ENCODE data around the gene KPNA6.

KPNA6 gene

DNA sequence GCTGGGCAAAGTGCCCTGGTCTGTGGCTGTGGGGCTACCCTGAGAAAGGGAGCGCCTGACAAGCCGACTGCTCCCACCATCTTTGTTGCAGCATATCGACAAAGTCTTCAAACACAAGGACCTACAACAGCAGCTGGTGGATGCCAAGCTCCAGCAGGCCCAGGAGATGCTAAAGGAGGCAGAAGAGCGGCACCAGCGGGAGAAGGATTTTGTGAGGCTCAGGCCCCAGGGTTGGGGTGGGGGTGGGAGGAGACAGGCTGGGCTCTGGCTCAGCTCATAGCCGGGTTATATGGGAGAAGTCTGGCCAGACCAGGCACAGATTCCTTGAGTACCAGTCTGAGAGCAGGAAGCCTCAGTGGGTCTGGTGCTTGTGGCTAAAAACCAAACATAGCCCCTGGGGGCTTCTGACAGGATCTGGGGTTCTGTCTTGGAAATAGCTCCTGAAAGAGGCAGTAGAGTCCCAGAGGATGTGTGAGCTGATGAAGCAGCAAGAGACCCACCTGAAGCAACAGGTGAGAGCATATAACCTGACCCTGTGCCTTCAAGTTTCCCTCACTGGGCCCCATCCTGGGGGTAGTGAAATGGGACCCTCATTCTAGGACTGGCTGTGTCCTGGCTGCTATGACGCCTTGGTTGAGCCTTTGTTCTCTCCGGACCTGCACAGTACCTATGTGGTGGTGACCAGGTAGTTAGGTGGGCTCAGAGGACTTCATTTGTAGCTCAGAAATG is 84.5 kb downstream of the KPNA6 start:
- no peak overlapping the region for H3K9ac ChIP-seq (ENCODE audit: low read length)
- H4K5ac ChIP-seq (ENCODE audit: low read length) = no peak overlapping the region
- H2BK120ac ChIP-seq (ENCODE audit: low read depth, low read length) = no peak overlapping the region
- no peak overlapping the region for H4K8ac ChIP-seq (ENCODE audit: low read depth, low read length)
- H3K4me2 ChIP-seq (ENCODE audit: low read length) = no peak overlapping the region
- H3K27me3 ChIP-seq (ENCODE audit: insufficient read depth, low read length, poor library complexity) = no peaks in the 10 kb centered on the region
- H3K4ac ChIP-seq (ENCODE audit: low read depth, low read length) = no peak overlapping the region
- no peak overlapping the region for H2BK15ac ChIP-seq (replicated peaks; ENCODE audit: low read depth)
- H3K18ac ChIP-seq (ENCODE audit: low read length) = no peak overlapping the region
- no peaks in the 10 kb centered on the region for H3K79me2 ChIP-seq (ENCODE audit: control insufficient read depth, insufficient read depth, low read length)
- peaks cover 53% of the 10 kb centered on the region for H3K36me3 ChIP-seq (ENCODE audit: control insufficient read depth, insufficient read depth, low read length)
- no peak overlapping the region for H3K23ac ChIP-seq (ENCODE audit: low read length)
- DNase-seq = no peak
- H3K56ac ChIP-seq (ENCODE audit: low read length) = no peak overlapping the region
- no peak overlapping the region for H2BK5ac ChIP-seq (ENCODE audit: low read length)
- no peak overlapping the region for H3K27ac ChIP-seq (ENCODE audit: low read depth, low read length)
- H3K4me1 ChIP-seq (ENCODE audit: control insufficient read depth, low read depth, low read length) = no peaks in the 10 kb centered on the region
- peaks cover 5% of the 10 kb centered on the region for H3K79me1 ChIP-seq (ENCODE audit: low read length)
- H3K4me3 ChIP-seq (ENCODE audit: low read length) = no peak overlapping the region
- WGBS (ENCODE audit: extremely low coverage, insufficient coverage, low lambda C conversion rate) = no CpG with 5 or more reads among the region's 8 CpGs
- no peak overlapping the region for H2AK5ac ChIP-seq (ENCODE audit: low read length)

DNA sequence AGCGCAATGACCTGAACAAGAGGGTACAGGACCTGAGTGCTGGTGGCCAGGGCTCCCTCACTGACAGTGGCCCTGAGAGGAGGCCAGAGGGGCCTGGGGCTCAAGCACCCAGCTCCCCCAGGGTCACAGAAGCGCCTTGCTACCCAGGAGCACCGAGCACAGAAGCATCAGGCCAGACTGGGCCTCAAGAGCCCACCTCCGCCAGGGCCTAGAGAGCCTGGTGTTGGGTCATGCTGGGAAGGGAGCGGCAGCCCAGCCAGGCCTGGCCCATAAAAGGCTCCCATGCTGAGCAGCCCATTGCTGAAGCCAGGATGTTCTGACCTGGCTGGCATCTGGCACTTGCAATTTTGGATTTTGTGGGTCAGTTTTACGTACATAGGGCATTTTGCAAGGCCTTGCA is 87.1 kb downstream of the KPNA6 start:
- no peak overlapping the region for H3K27ac ChIP-seq (ENCODE audit: low read depth, low read length)
- H3K4me1 ChIP-seq (ENCODE audit: control insufficient read depth, low read depth, low read length) = peaks cover 3% of the 10 kb centered on the region
- no peak overlapping the region for H3K18ac ChIP-seq (ENCODE audit: low read length)
- H3K56ac ChIP-seq (ENCODE audit: low read length) = no peak overlapping the region
- H3K4ac ChIP-seq (ENCODE audit: low read depth, low read length) = no peak overlapping the region
- WGBS (ENCODE audit: extremely low coverage, insufficient coverage, low lambda C conversion rate) = no CpG with 5 or more reads among the region's 6 CpGs
- no peaks in the 10 kb centered on the region for H3K27me3 ChIP-seq (ENCODE audit: insufficient read depth, low read length, poor library complexity)
- no peak overlapping the region for H4K5ac ChIP-seq (ENCODE audit: low read length)
- H2BK15ac ChIP-seq (replicated peaks; ENCODE audit: low read depth) = no peak overlapping the region
- no peak overlapping the region for H3K23ac ChIP-seq (ENCODE audit: low read length)
- no peak overlapping the region for H3K4me3 ChIP-seq (ENCODE audit: low read length)
- H2BK5ac ChIP-seq (ENCODE audit: low read length) = no peak overlapping the region
- no peak overlapping the region for H4K8ac ChIP-seq (ENCODE audit: low read depth, low read length)
- H3K9ac ChIP-seq (ENCODE audit: low read length) = no peak overlapping the region
- H3K4me2 ChIP-seq (ENCODE audit: low read length) = no peak overlapping the region
- no peaks in the 10 kb centered on the region for H3K79me2 ChIP-seq (ENCODE audit: control insufficient read depth, insufficient read depth, low read length)
- H2BK120ac ChIP-seq (ENCODE audit: low read depth, low read length) = no peak overlapping the region
- no peaks in the 10 kb centered on the region for H3K79me1 ChIP-seq (ENCODE audit: low read length)
- H2AK5ac ChIP-seq (ENCODE audit: low read length) = no peak overlapping the region
- no peak for DNase-seq
- H3K36me3 ChIP-seq (ENCODE audit: control insufficient read depth, insufficient read depth, low read length) = peaks cover 45% of the 10 kb centered on the region

DNA sequence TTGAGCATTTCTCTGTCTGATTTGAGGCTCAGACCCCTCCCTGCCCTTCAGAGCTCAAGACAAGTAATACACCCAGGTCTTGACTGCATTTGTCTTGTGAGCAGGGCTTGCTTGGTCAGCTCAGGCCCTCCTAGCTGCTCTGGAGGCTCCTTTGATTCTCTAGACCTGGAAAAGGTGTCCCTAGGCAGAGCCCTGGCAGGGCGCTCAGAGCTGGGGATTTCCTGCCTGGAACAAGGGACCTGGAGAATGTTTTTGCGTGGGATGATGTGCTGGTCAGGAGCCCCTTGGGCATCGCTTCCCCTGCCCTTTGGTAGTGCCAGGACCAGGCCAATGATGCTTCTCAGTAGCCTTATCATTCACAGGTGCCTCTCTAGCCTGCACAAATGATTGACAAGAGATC is 87.7 kb downstream of the KPNA6 start:
- Histone ChIP-seq H3K18ac (ENCODE audit: low read length) (no peak overlapping the region), H3K27me3 (ENCODE audit: insufficient read depth, low read length, poor library complexity) (no peaks in the 10 kb centered on the region), H2BK120ac (ENCODE audit: low read depth, low read length) (no peak overlapping the region), H3K23ac (ENCODE audit: low read length) (no peak overlapping the region), H2AK5ac (ENCODE audit: low read length) (no peak overlapping the region), H3K56ac (ENCODE audit: low read length) (no peak overlapping the region), H4K8ac (ENCODE audit: low read depth, low read length) (no peak overlapping the region), H3K36me3 (ENCODE audit: control insufficient read depth, insufficient read depth, low read length) (peaks cover 40% of the 10 kb centered on the region), H3K4me1 (ENCODE audit: control insufficient read depth, low read depth, low read length) (peaks cover 4% of the 10 kb centered on the region), H3K4me2 (ENCODE audit: low read length) (no peak overlapping the region), H3K79me1 (ENCODE audit: low read length) (no peaks in the 10 kb centered on the region), H3K79me2 (ENCODE audit: control insufficient read depth, insufficient read depth, low read length) (no peaks in the 10 kb centered on the region), H3K27ac (ENCODE audit: low read depth, low read length) (no peak overlapping the region), H3K4me3 (ENCODE audit: low read length) (no peak overlapping the region), H3K4ac (ENCODE audit: low read depth, low read length) (no peak overlapping the region), H3K9ac (ENCODE audit: low read length) (no peak overlapping the region), H4K5ac (ENCODE audit: low read length) (no peak overlapping the region), H2BK15ac (replicated peaks; ENCODE audit: low read depth) (no peak overlapping the region), H2BK5ac (ENCODE audit: low read length) (no peak overlapping the region)
- no CpG with 5 or more reads among the region's 3 CpGs for WGBS (ENCODE audit: extremely low coverage, insufficient coverage, low lambda C conversion rate)
- DNase-seq = no peak

DNA sequence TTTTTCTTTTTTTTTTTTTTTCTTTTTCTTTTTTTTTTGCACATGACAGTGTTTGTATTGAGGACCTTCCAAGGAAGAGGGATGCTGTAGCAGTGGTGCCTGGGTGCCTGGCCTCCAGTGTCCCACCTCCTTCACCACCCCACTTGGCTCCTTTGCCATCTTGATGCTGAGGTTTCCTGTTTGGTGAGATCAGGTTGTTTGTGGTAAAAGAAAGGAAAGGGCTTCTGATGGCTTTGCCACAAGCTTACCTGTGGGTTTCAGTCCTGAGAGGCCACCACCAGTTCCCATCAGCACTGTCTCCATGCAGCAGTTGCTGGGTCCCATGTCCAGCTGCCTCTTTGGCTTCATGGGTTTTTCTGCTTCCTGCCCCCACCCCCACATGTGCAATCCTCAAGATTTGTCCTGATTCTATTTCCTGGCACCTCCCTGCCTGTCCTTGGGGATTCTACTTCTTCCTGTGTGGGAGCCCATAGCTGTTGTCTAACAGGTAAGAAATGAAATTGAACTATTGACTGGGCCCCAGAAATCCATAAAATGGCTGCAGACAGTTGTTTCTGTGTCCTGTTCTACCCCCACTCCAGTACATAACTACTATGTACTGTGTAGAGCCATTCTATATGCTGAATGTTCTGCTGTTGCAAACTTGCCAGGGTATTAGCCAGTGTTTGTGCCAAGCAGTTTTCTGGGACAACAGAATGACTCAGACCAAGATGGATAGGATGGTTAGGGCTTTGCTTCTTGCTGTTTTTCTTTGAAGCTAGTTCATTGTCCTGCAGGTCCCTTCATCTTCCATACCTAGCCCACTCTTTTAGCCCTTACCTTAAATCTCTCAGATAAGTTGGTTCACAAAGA is 88.3 kb downstream of the KPNA6 start:
- Histone ChIP-seq H3K56ac (ENCODE audit: low read length) (no peak overlapping the region), H3K9ac (ENCODE audit: low read length) (no peak overlapping the region), H3K79me1 (ENCODE audit: low read length) (no peaks in the 10 kb centered on the region), H3K4me2 (ENCODE audit: low read length) (no peak overlapping the region), H2BK5ac (ENCODE audit: low read length) (no peak overlapping the region), H4K5ac (ENCODE audit: low read length) (no peak overlapping the region), H2AK5ac (ENCODE audit: low read length) (no peak overlapping the region), H3K4me3 (ENCODE audit: low read length) (no peak overlapping the region), H2BK120ac (ENCODE audit: low read depth, low read length) (no peak overlapping the region), H3K23ac (ENCODE audit: low read length) (no peak overlapping the region), H3K79me2 (ENCODE audit: control insufficient read depth, insufficient read depth, low read length) (no peaks in the 10 kb centered on the region), H2BK15ac (replicated peaks; ENCODE audit: low read depth) (no peak overlapping the region), H3K4ac (ENCODE audit: low read depth, low read length) (no peak overlapping the region), H3K18ac (ENCODE audit: low read length) (no peak overlapping the region), H3K4me1 (ENCODE audit: control insufficient read depth, low read depth, low read length) (peaks cover 4% of the 10 kb centered on the region), H3K27me3 (ENCODE audit: insufficient read depth, low read length, poor library complexity) (no peaks in the 10 kb centered on the region), H4K8ac (ENCODE audit: low read depth, low read length) (no peak overlapping the region), H3K36me3 (ENCODE audit: control insufficient read depth, insufficient read depth, low read length) (peaks cover 37% of the 10 kb centered on the region), H3K27ac (ENCODE audit: low read depth, low read length) (no peak overlapping the region)
- no peak for DNase-seq

DNA sequence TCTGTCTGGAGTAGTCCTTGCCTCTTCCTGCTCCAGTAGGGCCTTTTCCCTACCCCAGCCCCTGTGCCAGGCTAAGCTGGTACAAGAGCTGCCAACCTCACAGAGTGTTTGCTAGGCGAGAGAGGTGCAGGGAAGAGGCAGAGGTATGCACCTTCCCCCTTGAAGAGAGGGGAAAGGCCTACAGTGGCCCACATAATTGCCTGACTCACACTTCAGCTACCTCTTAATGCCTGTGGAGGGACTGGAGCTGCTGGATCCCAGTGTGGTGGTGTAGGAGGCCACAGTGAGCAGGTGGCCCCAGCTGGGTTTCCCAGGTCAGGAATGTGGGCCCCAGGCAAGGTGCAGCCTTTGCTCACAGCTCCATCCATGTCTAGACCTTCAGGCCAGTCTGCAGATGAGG is 89.2 kb downstream of the KPNA6 start:
- no peak overlapping the region for H3K4me2 ChIP-seq (ENCODE audit: low read length)
- no peak overlapping the region for H2BK5ac ChIP-seq (ENCODE audit: low read length)
- H2BK15ac ChIP-seq (replicated peaks; ENCODE audit: low read depth) = no peak overlapping the region
- H3K27me3 ChIP-seq (ENCODE audit: insufficient read depth, low read length, poor library complexity) = no peaks in the 10 kb centered on the region
- no peaks in the 10 kb centered on the region for H3K79me1 ChIP-seq (ENCODE audit: low read length)
- peaks cover 7% of the 10 kb centered on the region for H3K4me1 ChIP-seq (ENCODE audit: control insufficient read depth, low read depth, low read length)
- no peak overlapping the region for H3K9ac ChIP-seq (ENCODE audit: low read length)
- H4K8ac ChIP-seq (ENCODE audit: low read depth, low read length) = no peak overlapping the region
- no peak overlapping the region for H3K18ac ChIP-seq (ENCODE audit: low read length)
- H3K4ac ChIP-seq (ENCODE audit: low read depth, low read length) = no peak overlapping the region
- no peak overlapping the region for H2BK120ac ChIP-seq (ENCODE audit: low read depth, low read length)
- no peaks in the 10 kb centered on the region for H3K79me2 ChIP-seq (ENCODE audit: control insufficient read depth, insufficient read depth, low read length)
- H3K23ac ChIP-seq (ENCODE audit: low read length) = no peak overlapping the region
- no peak overlapping the region for H3K4me3 ChIP-seq (ENCODE audit: low read length)
- H2AK5ac ChIP-seq (ENCODE audit: low read length) = no peak overlapping the region
- DNase-seq = no peak
- peaks cover 29% of the 10 kb centered on the region for H3K36me3 ChIP-seq (ENCODE audit: control insufficient read depth, insufficient read depth, low read length)
- H3K56ac ChIP-seq (ENCODE audit: low read length) = no peak overlapping the region
- no peak overlapping the region for H3K27ac ChIP-seq (ENCODE audit: low read depth, low read length)
- WGBS (ENCODE audit: extremely low coverage, insufficient coverage, low lambda C conversion rate) = no CpG with 5 or more reads among the region's 1 CpG
- no peak overlapping the region for H4K5ac ChIP-seq (ENCODE audit: low read length)
